Activated CD8-positive, alpha-beta memory T cell treated with anti-CD3 and anti-CD28 coated beads, Interleukin-2, amount 50 U/mL, for 24 hours (primary cell): Measurements from ENCODE around the gene DNPH1.

Experiments
- DNase-seq: peaks from one replicate; pipeline ENCODE4 v3.0.0-alpha.2; 2020; ENCODE audit errors: extremely low read depth

DNPH1 gene

DNA sequence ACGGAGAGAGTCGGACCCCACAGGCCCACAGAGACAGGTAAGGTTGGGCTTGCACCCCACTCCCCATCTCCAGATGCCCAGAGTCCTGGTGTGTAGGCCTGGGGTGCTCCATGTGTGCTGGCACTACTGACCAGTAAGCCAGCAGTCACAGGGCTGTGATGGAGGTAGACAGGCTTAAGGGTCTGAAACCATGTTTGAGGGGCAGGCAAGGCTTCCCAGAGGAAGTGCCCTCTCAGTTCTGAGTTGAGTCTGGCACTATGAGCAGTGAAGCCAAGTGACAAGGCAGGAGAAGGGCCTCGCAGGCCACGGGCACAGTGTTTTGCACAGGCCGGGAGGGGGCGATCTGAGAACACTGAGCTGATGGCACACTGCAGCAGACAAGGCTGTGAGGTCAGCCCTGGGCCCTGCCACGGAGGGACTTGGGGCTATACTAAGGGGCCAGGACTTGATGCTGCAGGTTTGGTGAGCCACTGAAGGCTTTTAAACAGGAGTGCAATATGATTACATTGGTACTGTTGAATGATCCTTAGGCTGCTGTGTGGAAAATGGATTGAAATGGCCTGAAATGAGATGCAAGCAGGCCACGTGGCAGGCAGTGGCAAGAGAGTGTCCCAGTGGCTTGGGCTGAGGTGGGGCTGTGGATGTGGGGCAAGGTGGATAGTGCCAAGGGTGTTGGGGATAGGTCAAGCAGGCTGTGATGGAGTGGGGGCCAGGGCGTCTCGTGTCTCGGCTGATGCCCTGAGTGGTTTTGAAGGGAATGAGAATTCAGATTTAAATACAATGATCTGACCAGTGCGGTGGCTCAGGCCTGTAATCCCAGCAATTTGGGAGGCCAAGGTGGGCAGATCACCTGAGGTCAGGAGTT, 34.3 kb upstream of the DNPH1 start:
- DNase-seq: peak; percentile 58

- no peak for DNase-seq
These were observed 33.6 kb upstream of the DNPH1 start for GRCh38 chr6:43262780-43263313.

DNA sequence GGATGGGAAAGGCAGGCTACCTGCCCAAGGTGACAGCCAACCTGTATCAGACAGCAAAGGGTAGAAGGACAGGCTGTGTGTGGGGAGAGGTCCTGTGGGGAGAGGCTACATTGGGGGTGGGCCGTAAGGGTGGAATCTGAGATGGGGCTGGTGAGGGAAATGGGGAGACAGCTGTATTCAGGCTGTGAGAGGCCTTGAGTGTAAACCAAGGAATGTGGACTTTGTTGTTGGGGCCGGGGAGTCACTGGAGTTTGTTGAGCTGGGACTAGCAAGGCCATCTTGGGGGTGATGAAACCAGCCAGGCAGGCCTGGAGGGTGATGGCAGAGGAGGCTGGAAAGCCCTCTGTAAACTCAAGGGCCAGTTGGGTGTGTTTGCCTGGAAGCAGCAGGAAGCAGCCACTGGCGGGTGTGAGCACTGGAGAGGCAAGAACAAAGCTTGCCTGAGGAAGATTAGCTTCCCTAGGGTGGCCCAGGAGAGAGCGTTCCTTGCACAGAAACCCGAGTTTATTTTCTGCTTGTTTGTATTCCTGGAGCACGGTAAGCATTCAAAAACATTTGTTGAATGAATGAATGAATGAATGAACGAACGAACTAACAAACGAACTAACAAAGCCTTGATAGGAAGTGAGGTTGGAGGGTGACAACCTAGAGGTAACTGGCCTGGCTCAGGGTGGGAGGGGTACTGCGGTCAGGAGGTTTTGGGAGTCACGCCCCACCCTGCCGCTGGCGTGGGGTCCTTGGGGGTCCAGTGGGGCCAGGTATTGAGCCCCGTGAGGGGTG, 32.9 kb upstream of the DNPH1 start:
- no peak for DNase-seq

DNA sequence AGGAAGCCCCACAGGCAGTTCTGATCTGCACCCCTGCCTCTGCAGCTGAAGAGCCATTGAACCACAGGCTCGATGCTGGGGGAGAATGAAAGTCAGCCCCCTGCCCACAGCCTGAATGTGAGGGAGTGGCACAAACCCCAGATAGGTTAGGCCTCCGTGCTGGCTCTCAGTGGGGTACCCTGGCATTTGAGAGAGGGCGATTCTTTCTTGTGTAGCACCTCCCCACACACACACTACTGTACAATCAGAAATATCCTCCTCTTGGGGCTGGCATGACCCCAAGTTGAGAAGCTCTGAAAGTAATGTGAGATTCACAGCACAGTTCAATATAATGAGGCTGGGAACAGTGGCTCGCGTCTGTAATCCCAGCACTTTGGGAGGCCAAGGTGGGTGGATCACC, 31.9 kb upstream of the DNPH1 start:
- no peak for DNase-seq

- no peak for DNase-seq
These were observed 31.5 kb upstream of the DNPH1 start for GRCh38 chr6:43260791-43261190.

- no peak for DNase-seq
These were observed 29.8 kb upstream of the DNPH1 start for GRCh38 chr6:43258807-43259686.

DNA sequence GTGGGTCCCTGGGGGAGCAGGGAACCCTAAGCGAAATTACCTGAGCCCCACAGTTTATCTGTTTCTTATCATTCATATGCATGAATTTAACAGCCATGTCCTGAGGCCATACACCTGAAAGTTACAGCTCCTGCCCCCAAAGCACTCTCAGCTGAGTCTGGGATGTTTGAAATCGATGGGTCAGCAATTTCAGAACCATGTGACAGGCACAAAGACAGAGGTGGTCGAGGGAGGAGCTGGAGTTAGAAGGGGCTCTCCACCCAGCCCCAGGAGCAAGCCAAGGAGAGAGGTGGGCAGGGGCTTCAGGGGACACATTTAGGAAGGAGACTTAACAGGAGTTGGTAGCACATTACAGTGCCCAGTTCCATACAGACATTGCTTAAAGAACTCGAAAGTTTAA, 28.9 kb upstream of the DNPH1 start:
- DNase-seq: no peak

- DNase-seq: no peak
These were observed 28.3 kb upstream of the DNPH1 start for GRCh38 chr6:43257367-43258145.

GRCh38 chr6:43256670-43257366, 27.5 kb upstream of the DNPH1 start:
- DNase-seq: no peak

GRCh38 chr6:43255408-43256054, 26.2 kb upstream of the DNPH1 start:
- no peak for DNase-seq

- DNase-seq: no peak
These were observed 25.6 kb upstream of the DNPH1 start for GRCh38 chr6:43254846-43255245.

- no peak for DNase-seq
These were observed 25.0 kb upstream of the DNPH1 start for GRCh38 chr6:43254138-43254817.

DNA sequence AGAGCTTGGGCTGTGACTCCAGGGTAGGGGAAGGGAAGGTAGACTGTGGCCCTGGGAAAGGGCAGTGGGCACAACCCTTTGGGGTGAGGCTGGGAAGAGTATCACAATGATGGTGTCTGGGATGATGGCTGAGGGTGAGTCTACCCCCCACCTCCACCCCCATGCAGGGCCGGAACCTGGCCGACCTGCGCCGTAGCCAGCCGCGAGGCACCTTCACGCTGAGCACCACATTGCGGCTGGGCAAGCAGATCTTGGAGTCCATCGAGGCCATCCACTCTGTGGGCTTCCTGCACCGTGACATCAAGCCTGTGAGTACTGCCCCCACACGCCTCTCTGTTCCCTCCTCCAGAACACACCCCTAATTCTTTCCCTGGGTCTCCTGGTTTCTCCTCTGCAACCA, 24.1 kb upstream of the DNPH1 start:
- DNase-seq: no peak

DNA sequence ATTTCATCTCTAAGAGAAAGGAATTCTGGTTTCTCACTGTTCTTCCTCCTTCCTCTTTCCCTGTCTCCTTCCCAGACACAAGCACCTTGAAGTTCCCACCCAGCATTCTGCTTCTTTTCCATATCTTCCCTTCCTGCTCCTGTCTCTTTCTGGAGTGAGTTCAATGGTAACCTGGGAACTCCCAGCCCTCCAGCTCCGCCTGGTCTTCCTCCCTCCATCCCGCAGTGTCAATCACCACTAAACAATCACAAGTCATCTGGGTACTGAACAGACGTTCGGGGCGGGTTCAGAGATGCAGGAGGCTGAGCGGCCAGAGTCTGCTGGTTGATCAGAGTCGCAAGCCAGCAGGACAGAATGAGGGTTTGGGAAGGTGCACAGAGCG, 21.7 kb upstream of the DNPH1 start:
- DNase-seq: no peak

DNA sequence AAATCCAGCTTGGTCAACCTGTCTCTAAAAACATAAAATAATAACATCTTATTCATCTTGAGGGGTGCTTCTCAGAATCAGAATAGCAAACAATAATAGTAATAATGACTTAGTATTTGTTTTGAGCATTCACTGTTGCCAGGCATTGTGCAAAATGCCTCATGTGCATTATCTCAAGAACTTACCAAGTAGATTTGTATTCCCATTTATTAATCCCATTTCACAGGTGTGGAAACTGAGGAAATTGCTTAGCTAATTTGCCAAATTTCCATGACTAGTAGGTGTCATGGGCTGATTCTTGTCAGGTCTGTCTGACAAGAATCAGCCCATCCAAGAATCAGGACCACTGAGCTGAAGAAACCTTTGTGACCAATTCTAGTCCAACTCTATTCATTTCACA, 19.5 kb upstream of the DNPH1 start:
- no peak for DNase-seq

- DNase-seq: no peak
These were observed 18.8 kb upstream of the DNPH1 start for GRCh38 chr6:43248101-43248500.

DNA sequence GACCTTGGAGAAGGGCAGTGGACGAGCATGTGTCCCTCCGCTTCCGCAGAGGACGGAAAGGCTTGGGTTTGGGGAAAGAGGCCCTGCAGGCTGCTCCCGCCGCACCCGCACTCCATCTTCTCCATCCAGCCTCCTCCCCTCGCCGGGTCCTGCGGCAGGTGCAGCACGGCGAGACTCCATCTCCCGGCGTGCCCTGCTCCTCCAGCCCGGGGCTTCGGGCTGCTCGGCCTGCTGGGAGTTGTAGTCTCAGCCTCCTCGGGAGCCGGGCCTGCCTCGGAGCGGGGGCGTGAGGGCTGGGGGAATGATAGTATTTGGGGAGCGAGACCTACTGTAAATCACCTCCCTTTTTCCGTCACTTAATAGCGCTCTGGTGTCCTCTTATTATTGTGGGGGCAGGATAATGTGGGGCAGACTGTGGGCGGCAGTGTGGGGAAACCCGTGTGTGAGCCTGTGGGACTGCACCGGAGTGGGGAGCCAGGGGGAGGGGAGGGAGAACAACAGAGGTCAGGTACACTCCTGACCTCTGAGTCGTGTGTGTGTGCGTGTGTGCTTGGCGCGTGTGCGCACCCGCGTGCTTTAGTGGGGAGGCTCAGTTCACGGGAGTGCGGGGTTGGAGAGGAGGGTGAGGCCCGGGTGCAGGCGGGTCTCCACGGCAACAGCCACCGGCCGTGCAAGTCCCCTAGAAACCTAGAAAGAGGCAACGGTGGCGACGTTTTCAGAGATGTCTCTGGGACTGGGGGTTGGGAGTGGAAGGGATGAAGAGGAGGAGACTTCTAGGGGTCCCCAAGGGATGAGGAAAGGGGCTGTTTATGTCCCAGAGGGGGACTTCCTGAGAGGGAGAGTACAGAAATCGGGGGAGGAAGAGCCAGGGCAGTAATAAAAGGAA, 18.1 kb upstream of the DNPH1 start:
- peak; percentile 71 for DNase-seq
